K562 (cell line): ENCODE results near the gene VWA3B. TPM values are rescaled to one million over a fixed set of nuclear protein-coding genes. Genes with fewer than 3 reads are reported as not detected.

Experiments used
- ATAC-seq: fragments of 200-7000 bp; cut with Tn5 transposase; 3 replicates; pipeline ENCODE4 v1.9.1; 2020; ENCODE audit warnings: moderate library complexity
- BruUV-seq: library from RNA; stranded (reverse); fragments of 400-500 nt; replicated peaks from 2 replicates; lab custom pipeline; 2021; lab: Mats Ljungman, UMichigan
- CTCF ChIA-PET: fragments of 300-600 bp; formaldehyde crosslinking; extraction: SDS; loops from one replicate; lab custom pipeline; 2021; ENCODE audit warnings: low intra/inter-chr PET ratio; lab: Yijun Ruan, JAX
- POLR2A ChIA-PET: fragments of 300-600, 350-650 bp; sonication (Branson Sonifier 250); formaldehyde crosslinking; extraction: SDS; loops from one replicate; lab custom pipeline; 2021; ENCODE audit warnings: antibody characterized with exemption, inconsistent platforms; lab: Yijun Ruan, JAX
- DNase-seq, 4 experiments: peaks; one replicate each; pipeline versions ENCODE4 v3.0.0 to v3.0.0-alpha.2; 2011 to 2018; ENCODE audit warnings: low spot score in 3 of 4, mixed read lengths in 3 of 4; ENCODE audit errors: extremely low read depth in 1 of 4
- FAIRE-seq: peaks from 2 replicates; lab custom pipeline; 2011; peaks lifted over from hg19 to GRCh38; lab: Jason Lieb, UNC
- H2AFZ ChIP-seq: 2 replicates; pipeline ENCODE4 v1.6.0; 2011; ENCODE audit warnings: low read depth, low read length, control low read depth, inconsistent platforms
- H3K27ac ChIP-seq: fragments of 200-600 bp; 3 replicates; pipeline ENCODE4 v1.8.0; 2011; ENCODE audit warnings: low read depth, mild to moderate bottlenecking, control low read depth, inconsistent platforms, low read length, moderate library complexity, mixed read lengths; ENCODE audit errors: extremely low read depth
- H3K27me3 ChIP-seq, 2 experiments: fragments of 300-600 bp in 1 of 2; 2 replicates in 1 of 2; 3 replicates in 1 of 2; pipeline versions ENCODE4 v1.6.0 to v1.8.0; 2011; ENCODE audit warnings: inconsistent platforms in 2 of 2, low read length in 2 of 2, mild to moderate bottlenecking in 1 of 2, mixed read lengths in 1 of 2, moderate library complexity in 1 of 2; ENCODE audit not compliant: control insufficient read depth in 2 of 2, insufficient read depth in 2 of 2
- H3K36me3 ChIP-seq: fragments of 300-600 bp; 3 replicates; pipeline ENCODE4 v1.8.0; 2011; ENCODE audit warnings: mild to moderate bottlenecking, low read length, inconsistent platforms; ENCODE audit not compliant: control insufficient read depth, insufficient read depth
- H3K4me1 ChIP-seq, 2 experiments: fragments of 200-600 bp in 1 of 2; replicated peaks in 1 of 2; 2 replicates in 1 of 2; 3 replicates in 1 of 2; pipeline versions ENCODE4 v1.5.1 to v1.8.0; 2011; ENCODE audit warnings: inconsistent platforms in 2 of 2, low read length in 2 of 2, mild to moderate bottlenecking in 1 of 2, mixed read lengths in 1 of 2, moderate library complexity in 1 of 2; ENCODE audit not compliant: control insufficient read depth in 2 of 2, insufficient read depth in 2 of 2
- H3K4me2 ChIP-seq: 2 replicates; pipeline ENCODE4 v1.6.1; 2011; ENCODE audit warnings: low read length, control low read depth, inconsistent platforms, mixed read lengths; ENCODE audit not compliant: insufficient read depth
- H3K4me3 ChIP-seq: fragments of 200-600 bp; sonication (generic), shearing (Covaris generic); 2 replicates; pipeline ENCODE4 v1.5.1; 2016; ENCODE audit warnings: control low read depth, inconsistent platforms
- H3K79me2 ChIP-seq: fragments of 200-600 bp; 3 replicates; pipeline ENCODE4 v1.8.0; 2011; ENCODE audit warnings: low read length, inconsistent platforms; ENCODE audit not compliant: control insufficient read depth, insufficient read depth
- H3K9ac ChIP-seq, 2 experiments: 2 replicates each; pipeline versions ENCODE4 v1.6.0 to v1.6.1; 2011; ENCODE audit warnings: low read depth in 2 of 2, low read length in 2 of 2, control low read depth in 1 of 2, inconsistent platforms in 1 of 2, mild to moderate bottlenecking in 1 of 2, mixed read lengths in 1 of 2; ENCODE audit not compliant: insufficient read depth in 1 of 2
- H3K9me1 ChIP-seq: one replicate; pipeline ENCODE4 v1.6.0; 2011; ENCODE audit warnings: inconsistent platforms, mild to moderate bottlenecking, low read length, moderate library complexity; ENCODE audit not compliant: control insufficient read depth, insufficient read depth
- H3K9me3 ChIP-seq: replicated peaks from 2 replicates; pipeline ENCODE4 v1.5.1; 2011; ENCODE audit warnings: low read depth, low read length, inconsistent platforms; ENCODE audit not compliant: control insufficient read depth, insufficient read depth
- H4K20me1 ChIP-seq: replicated peaks from 2 replicates; pipeline ENCODE4 v1.6.1; 2011; ENCODE audit warnings: low read length, inconsistent platforms, mixed read lengths; ENCODE audit not compliant: control insufficient read depth, insufficient read depth
- EP300 ChIP-seq: IDR thresholded peaks from 2 replicates; pipeline ENCODE4 v1.6.1; 2012; ENCODE audit warnings: low read length, improper control_type of control experiment
- HEY1 ChIP-seq: fragments of 250-450 bp; sonication (Bioruptor Pico); IDR thresholded peaks from 2 replicates; pipeline ENCODE4 v1.5.0; 2020; ENCODE audit warnings: mild to moderate bottlenecking, moderate library complexity, borderline replicate concordance
- KAT7 ChIP-seq: sonication (generic); formaldehyde crosslinking; IDR thresholded peaks from 2 replicates; pipeline ENCODE4 v1.8.0; 2022; ENCODE audit warnings: missing genetic modification reagents, mild to moderate bottlenecking, borderline replicate concordance
- MTA3 ChIP-seq: fragments of 450-650 bp; formaldehyde crosslinking; IDR thresholded peaks from 2 replicates; pipeline ENCODE4 v1.6.1; 2017; ENCODE audit warnings: mild to moderate bottlenecking, borderline replicate concordance
- NCOA6 ChIP-seq: fragments of 450-650 bp; IDR thresholded peaks from 2 replicates; pipeline ENCODE4 v1.6.1; 2017; ENCODE audit warnings: mild to moderate bottlenecking
- NRF1 ChIP-seq, 2 experiments: fragments of 450-650 bp; IDR thresholded peaks in 1 of 2; conservative IDR thresholded peaks in 1 of 2; 2 replicates each; pipeline ENCODE4 v1.6.1; 2014; ENCODE audit warnings: mild to moderate bottlenecking in 2 of 2
- ZFX ChIP-seq: sonication (generic); formaldehyde crosslinking; IDR thresholded peaks from 2 replicates; pipeline ENCODE4 v1.8.0; 2022; ENCODE audit warnings: mild to moderate bottlenecking, missing genetic modification reagents, moderate library complexity
- ZNF165 ChIP-seq: fragments of 250-450 bp; sonication (Bioruptor Pico); IDR thresholded peaks from 2 replicates; pipeline ENCODE4 v1.4.0; 2020; ENCODE audit warnings: borderline replicate concordance
- ZNF24 ChIP-seq: fragments of 450-650 bp; IDR thresholded peaks from 2 replicates; pipeline ENCODE4 v1.6.1; 2016
- ZNF583 ChIP-seq: fragments of 250-450 bp; sonication (Bioruptor Pico); IDR thresholded peaks from 2 replicates; pipeline ENCODE4 v1.4.0; 2020
- ZNF740 ChIP-seq, 3 experiments: fragments of 200-800 bp in 1 of 3; sonication (Bioruptor generic) in 1 of 3; sonication (generic) in 1 of 3; formaldehyde crosslinking in 1 of 3; IDR thresholded peaks; 2 replicates each; pipeline versions ENCODE4 v1.6.1 to v1.8.0; 2016 to 2022; ENCODE audit warnings: mild to moderate bottlenecking in 2 of 3, missing compliant biosample characterization in 2 of 3, missing genetic modification characterization in 2 of 3, missing genetic modification reagents in 1 of 3
- WGBS: fragments of 100-300 bp; shearing (Covaris generic); methylation state at CpG from one replicate; pipeline ENCODE4 v1.1.6; 2016; ENCODE audit warnings: low coverage, mixed read lengths; ENCODE audit not compliant: insufficient coverage; ENCODE audit errors: missing lambda C conversion rate; 5-methylcytosine and 5-hydroxymethylcytosine counted together
- in situ Hi-C: fragments of 300-500 bp; cut with MboI; formaldehyde crosslinking; loops from 4 replicates; pipeline ENCODE4 v1.15.0; 2018; ENCODE audit warnings: inconsistent platforms, mixed read lengths
- intact Hi-C: fragments of 100-400 bp; cut with micrococcal nuclease; formaldehyde crosslinking; loops from 2 replicates; pipeline ENCODE4 v1.14.2; 2022
- polyA plus RNA-seq, 8 experiments: library from polyadenylated mRNA; depleted of rRNA in 4 of 8; stranded (reverse) in 5 of 8; unstranded in 3 of 8; fragments of >200 nt; fragmentation: Nextera tagmentation in 2 of 8; fragmentation: Illumina TruSeq in 1 of 8; extraction: Ambion mirVana in 2 of 8; extraction: Trizol in 1 of 8; gene quantifications; 2 replicates each; pipeline versions ENCODE4 v1.2.1 to v1.2.3, GENCODE V29; 2011 to 2014; ENCODE audit warnings: inconsistent platforms in 1 of 8, missing spikeins in 1 of 8
- total RNA-seq, 7 experiments: library from RNA; depleted of rRNA in 6 of 7; stranded (reverse); fragments of >200 nt in 6 of 7; fragmentation: Illumina TruSeq in 2 of 7; extraction: Trizol in 2 of 7; gene quantifications; 2 replicates each; pipeline versions ENCODE4 v1.2.1 to v1.2.3, GENCODE V29; 2011 to 2021; ENCODE audit warnings: low replicate concordance in 1 of 7
- TF ChIP-seq, protein P1 (sequence below): fragments of 250-450 bp; sonication (Bioruptor Pico); IDR thresholded peaks from 2 replicates; pipeline ENCODE4 v1.5.0; 2021

Gene VWA3B
- total and polyA plus RNA-seq, 9 of the 15 experiments (the other 6 are each of a cell fraction or from before 2014, with no cell fraction given) = not detected

- BruUV-seq = no TSS peak
Measured at GRCh38 chr2:98314251-98314650, 227.3 kb downstream of the VWA3B start.

More at GRCh38 chr2:98314251-98314650, 227.3 kb downstream of the VWA3B start:
- Histone ChIP-seq H3K4me2 (no peak overlapping the region), H3K27ac (no peak overlapping the region), H3K4me3 (no peak overlapping the region), H4K20me1 (no peaks in the 10 kb centered on the region), H3K9ac (no peak overlapping the region), H3K9me1 (no peaks in the 10 kb centered on the region), H3K36me3 (no peaks in the 10 kb centered on the region), H3K79me2 (no peaks in the 10 kb centered on the region), H3K27me3 (peaks cover 13 to 33% of the 10 kb centered on the region in 2 experiments; a peak in 3 of 5 replicates), H2AFZ (no peak overlapping the region), H3K4me1 (peaks cover 0 to 5% of the 10 kb centered on the region in 2 experiments; a peak in 1 of 5 replicates), H3K9me3 (no peaks in the 10 kb centered on the region)
- intact Hi-C loops (loop anchor here (5.0 kb wide), 1 partner anchor 73 kb away; no protein-coding TSS in a partner anchor), in situ Hi-C loops (no loop called here)
- ChIA-PET CTCF (no interaction called here), POLR2A (interaction anchor here (0.6 kb wide), 1 partner anchor 54 kb away, joined by 3 read pairs; no protein-coding TSS in a partner anchor)
- 1% methylated on average over 4 of the region's 4 CpGs for WGBS
- TF ChIP-seq ZNF740 (CRISPR knock-in tag; IDR thresholded peaks at IDR 0.05) (no peak), ZNF740 (tag; IDR thresholded peaks at IDR 0.05) (no peak), MTA3 (no peak), HEY1 (CRISPR knock-in tag) (no peak), ZNF583 (no peak), KAT7 (CRISPR knock-in tag) (no peak), NRF1 (conservative IDR thresholded peaks at IDR 0.05 in 1 of 2, IDR thresholded peaks at IDR 0.05 in 1 of 2) (no peak), ZFX (CRISPR knock-in tag) (no peak), ZNF24 (no peak), ZNF165 (no peak), NCOA6 (no peak), EP300 (no peak)
- TF ChIP-seq, protein P1, sequence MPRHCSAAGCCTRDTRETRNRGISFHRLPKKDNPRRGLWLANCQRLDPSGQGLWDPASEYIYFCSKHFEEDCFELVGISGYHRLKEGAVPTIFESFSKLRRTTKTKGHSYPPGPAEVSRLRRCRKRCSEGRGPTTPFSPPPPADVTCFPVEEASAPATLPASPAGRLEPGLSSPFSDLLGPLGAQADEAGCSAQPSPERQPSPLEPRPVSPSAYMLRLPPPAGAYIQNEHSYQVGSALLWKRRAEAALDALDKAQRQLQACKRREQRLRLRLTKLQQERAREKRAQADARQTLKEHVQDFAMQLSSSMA = no peak
- DNase-seq = no peak
- FAIRE-seq = no peak
- no peak for ATAC-seq
